Endodermal cell (in vitro differentiated cells): ENCODE data around the gene PARD3B. TPM values are rescaled to one million over a fixed set of nuclear protein-coding genes. Genes with fewer than 3 reads are reported as not detected.

Experiments
- DNase-seq: peaks from one replicate; pipeline ENCODE4 v3.0.0-alpha.2; 2017
- H3K27ac ChIP-seq: 2 replicates; pipeline ENCODE4 v1.5.1; 2013; ENCODE audit warnings: mild to moderate bottlenecking, low read depth, low read length, moderate library complexity
- H3K27me3 ChIP-seq: 2 replicates; pipeline ENCODE4 v1.6.1; 2013; ENCODE audit warnings: mild to moderate bottlenecking, low read length, moderate library complexity; ENCODE audit not compliant: insufficient read depth, control insufficient read depth, poor library complexity, severe bottlenecking
- H3K36me3 ChIP-seq: 2 replicates; pipeline ENCODE4 v1.7.0; 2013; ENCODE audit warnings: mild to moderate bottlenecking, low read length, moderate library complexity; ENCODE audit not compliant: control insufficient read depth, insufficient read depth
- H3K4me1 ChIP-seq: one replicate; pipeline ENCODE4 v1.7.0; 2013; ENCODE audit warnings: low read length; ENCODE audit not compliant: control insufficient read depth, insufficient read depth
- H3K4me3 ChIP-seq: 2 replicates; pipeline ENCODE4 v1.5.1; 2013; ENCODE audit warnings: mild to moderate bottlenecking, low read length, moderate library complexity
- H3K9ac ChIP-seq: 2 replicates; pipeline ENCODE4 v1.6.1; 2013; ENCODE audit warnings: mild to moderate bottlenecking, low read length, moderate library complexity; ENCODE audit not compliant: poor library complexity, severe bottlenecking; ENCODE audit errors: extremely low read depth
- H3K9me3 ChIP-seq: 2 replicates; pipeline ENCODE4 v1.6.1; 2013; ENCODE audit warnings: mild to moderate bottlenecking, low read length, moderate library complexity; ENCODE audit not compliant: control insufficient read depth
- H3K27ac Mint-ChIP-seq: 2 replicates; pipeline ENCODE4 v1.8.0; 2020; ENCODE audit warnings: mixed read lengths
- H3K27me3 Mint-ChIP-seq: 2 replicates; pipeline ENCODE4 v1.8.0; 2021; ENCODE audit warnings: mild to moderate bottlenecking, mixed read lengths; ENCODE audit not compliant: insufficient read depth
- H3K36me3 Mint-ChIP-seq: 2 replicates; pipeline ENCODE4 v1.8.0; 2020; ENCODE audit warnings: low read depth, mixed read lengths
- H3K4me1 Mint-ChIP-seq: 2 replicates; pipeline ENCODE4 v1.8.0; 2020; ENCODE audit warnings: mixed read lengths
- H3K4me3 Mint-ChIP-seq: 2 replicates; pipeline ENCODE4 v1.8.0; 2020; ENCODE audit warnings: mild to moderate bottlenecking, moderate library complexity, mixed read lengths
- H3K9me3 Mint-ChIP-seq: 2 replicates; pipeline ENCODE4 v1.8.0; 2020; ENCODE audit warnings: mild to moderate bottlenecking, mixed read lengths
- CTCF ChIP-seq: fragments of 200-600 bp; sonication (generic); conservative IDR thresholded peaks from 2 replicates; pipeline ENCODE4 v1.5.0; 2021; ENCODE audit warnings: antibody characterized with exemption, mild to moderate bottlenecking
- WGBS, 2 experiments: methylation state at CpG; one replicate each; pipeline versions ENCODE4 v1.1.5 to v1.1.7; 2013; ENCODE audit warnings: missing lambda C conversion rate in 2 of 2, mixed read lengths in 1 of 2; ENCODE audit not compliant: insufficient coverage in 1 of 2, insufficient read length in 1 of 2; 5-methylcytosine and 5-hydroxymethylcytosine counted together
- total RNA-seq, 2 donors: library from RNA; stranded (reverse); fragmentation: NEBNext Ultra II Directional in 1 of 2; extraction: Animal tissue kit (Norgen Biotek cat#: 25700) in 1 of 2; gene quantifications; 2 replicates in 1 of 2; 3 replicates in 1 of 2; pipeline ENCODE4 v1.2.1, GENCODE V29; 2021

Gene PARD3B
- total RNA-seq, 2 donors from 2014 or later, result 2.5 to 5.6 TPM

DNA sequence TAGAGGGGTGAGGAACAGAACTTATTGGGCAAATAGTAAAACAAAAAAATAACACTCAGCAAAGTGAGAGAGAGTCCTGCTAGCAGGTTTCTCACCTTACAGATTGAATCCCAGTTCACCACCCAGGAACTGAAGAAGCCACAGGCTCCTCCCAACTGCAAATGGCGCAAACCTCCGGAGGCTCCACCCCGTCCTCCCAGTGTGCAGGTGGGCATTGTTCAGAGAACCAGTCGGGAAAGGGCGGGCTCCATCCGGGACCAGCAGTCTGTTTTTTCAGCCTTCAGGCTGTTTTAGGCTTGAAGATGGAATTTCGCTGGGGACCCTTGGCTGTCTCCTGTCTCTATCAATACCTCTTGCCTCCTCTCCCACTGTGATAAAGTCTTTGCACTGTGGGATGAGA lies 317.5 kb downstream of the PARD3B start:
- no peaks in the 10 kb centered on the region for H3K4me1 Mint-ChIP-seq
- H3K27ac Mint-ChIP-seq, result no peak overlapping the region

DNA sequence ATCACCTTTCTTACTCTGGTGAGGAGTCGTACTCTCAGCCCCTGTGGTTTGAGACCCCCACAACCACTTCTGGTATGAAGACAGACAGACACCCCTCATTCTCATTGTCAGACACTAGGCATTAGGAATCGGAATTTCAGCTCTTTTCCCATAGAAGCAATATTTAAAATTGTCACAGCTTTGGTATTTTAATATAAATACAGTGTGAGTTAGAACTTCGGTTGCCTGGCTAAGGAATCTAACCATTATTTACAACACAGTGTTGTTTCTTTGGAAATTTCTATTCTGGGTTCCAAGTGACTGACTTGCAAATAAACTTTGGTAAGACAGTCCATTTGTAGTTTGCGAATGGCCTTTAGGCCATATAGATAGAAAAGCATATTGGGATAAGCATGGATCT lies 318.1 kb downstream of the PARD3B start:
- DNase-seq, result no peak
- H3K4me1 Mint-ChIP-seq, result no peaks in the 10 kb centered on the region
- no peaks in the 10 kb centered on the region for H3K4me1 ChIP-seq
- no peaks in the 10 kb centered on the region for H3K36me3 ChIP-seq
- H3K9ac ChIP-seq, result no peak overlapping the region
- no peaks in the 10 kb centered on the region for H3K27me3 Mint-ChIP-seq
- no peak overlapping the region for H3K27ac Mint-ChIP-seq
- no peaks in the 10 kb centered on the region for H3K36me3 Mint-ChIP-seq
- no peaks in the 10 kb centered on the region for H3K27me3 ChIP-seq
- no peaks in the 10 kb centered on the region for H3K9me3 Mint-ChIP-seq
- no peak overlapping the region for H3K4me3 ChIP-seq
- H3K9me3 ChIP-seq, result no peaks in the 10 kb centered on the region
- WGBS, 2 experiments, result 90 to 91% methylated on average over 2 to 3 of the region's 4 CpGs
- no peak overlapping the region for H3K27ac ChIP-seq
- TF ChIP-seq CTCF, result no peak
- H3K4me3 Mint-ChIP-seq, result no peak overlapping the region

More for the DNA sequence above, 317.5 kb downstream of the PARD3B start:
- Histone ChIP-seq H3K9ac (no peak overlapping the region), H3K27me3 (no peaks in the 10 kb centered on the region), H3K9me3 (no peaks in the 10 kb centered on the region), H3K4me3 (no peak overlapping the region), H3K27ac (no peak overlapping the region), H3K4me1 (no peaks in the 10 kb centered on the region), H3K36me3 (no peaks in the 10 kb centered on the region)
- no peak for DNase-seq
- WGBS, 2 experiments, result 84 to 88% methylated on average over 7 of the region's 7 CpGs
- Mint-ChIP-seq H3K4me3 (no peak overlapping the region), H3K36me3 (no peaks in the 10 kb centered on the region), H3K9me3 (no peaks in the 10 kb centered on the region), H3K27me3 (no peaks in the 10 kb centered on the region)
- TF ChIP-seq CTCF, result no peak

DNA sequence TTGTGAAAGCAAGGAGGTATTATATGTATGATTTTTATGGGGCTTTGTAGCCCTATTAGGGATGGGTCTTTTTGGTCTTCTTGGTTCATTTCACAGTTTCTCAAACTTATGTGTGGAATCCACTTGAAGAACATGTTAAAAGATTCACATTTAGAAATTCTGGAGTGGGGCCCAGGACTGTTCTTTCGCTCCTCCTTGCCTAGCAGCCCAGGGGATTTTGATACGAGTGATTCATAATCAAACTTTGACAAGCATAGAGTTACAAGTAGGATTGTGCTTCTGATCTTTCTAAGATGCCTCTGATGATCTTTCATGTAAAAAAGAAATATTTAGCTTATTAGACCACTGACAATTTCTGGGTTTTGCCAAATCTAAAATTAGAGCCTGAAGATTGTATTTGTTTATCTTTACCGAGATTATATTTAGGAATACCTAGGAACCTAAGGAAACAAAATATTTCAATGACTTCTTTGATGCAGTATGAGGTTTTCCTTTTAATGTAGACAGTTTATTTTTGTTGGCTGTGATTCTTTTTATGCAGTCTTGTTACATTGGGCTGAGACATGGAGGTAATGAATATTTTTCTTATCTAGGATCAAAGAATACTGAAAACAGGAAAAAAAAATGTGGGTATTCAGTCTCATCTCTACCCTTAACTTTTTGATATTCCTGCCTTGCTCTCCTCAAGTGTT lies 324.0 kb downstream of the PARD3B start:
- H3K9me3 Mint-ChIP-seq, result no peaks in the 10 kb centered on the region
- Histone ChIP-seq H3K9ac (no peak overlapping the region), H3K4me3 (no peak overlapping the region), H3K4me1 (no peaks in the 10 kb centered on the region), H3K27ac (no peak overlapping the region), H3K9me3 (no peaks in the 10 kb centered on the region), H3K27me3 (no peaks in the 10 kb centered on the region), H3K36me3 (no peaks in the 10 kb centered on the region)
- no peaks in the 10 kb centered on the region for H3K36me3 Mint-ChIP-seq
- DNase-seq, result no peak
- no peak for TF ChIP-seq CTCF
- H3K4me1 Mint-ChIP-seq, result no peaks in the 10 kb centered on the region
- no peaks in the 10 kb centered on the region for H3K27me3 Mint-ChIP-seq
- 96 to 100% methylated on average over 1 to 3 of the region's 3 CpGs for WGBS, 2 experiments
- no peak overlapping the region for H3K27ac Mint-ChIP-seq
- no peak overlapping the region for H3K4me3 Mint-ChIP-seq
